ENCODE measurements around the gene DCBLD1. TPM values are rescaled to one million over a fixed set of nuclear protein-coding genes. Genes with fewer than 3 reads are reported as not detected.

The DCBLD1 gene
- total RNA-seq, 2 experiments from 2014 or later = 1.3 to 1.4 TPM

DNA sequence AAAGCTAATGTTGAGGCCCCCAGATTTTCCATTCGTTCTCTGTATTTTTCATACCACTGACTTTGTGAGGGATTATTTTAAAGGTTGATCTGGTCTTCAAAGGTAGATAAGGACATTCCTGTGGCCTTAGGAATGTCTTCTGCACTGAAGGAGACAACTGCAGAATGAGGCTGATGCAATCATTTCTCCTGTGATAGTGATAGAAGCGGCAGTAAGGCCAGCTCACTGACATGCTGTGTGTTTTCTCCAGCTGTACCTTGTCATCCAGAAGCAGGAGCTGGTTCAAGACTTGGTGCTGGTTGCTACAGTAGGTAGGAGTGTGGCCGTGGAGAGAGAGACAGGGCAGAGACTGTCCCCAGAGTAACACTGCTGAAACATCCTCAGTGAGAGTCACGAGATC is 53.8 kb downstream of the DCBLD1 start:
- H3K27me3 Mint-ChIP-seq = peaks cover 15% of the 10 kb centered on the region
- intact Hi-C loops (cut with DNase I, micrococcal nuclease) = no loop called here
- no peak overlapping the region for H3K27ac Mint-ChIP-seq
- H3K4me1 ChIP-seq (ENCODE audit: insufficient read depth, low read length) = no peaks in the 10 kb centered on the region
- H3K36me3 Mint-ChIP-seq (ENCODE audit: low read depth) = no peaks in the 10 kb centered on the region
- POLR2A ChIA-PET = no interaction called here
- no peaks in the 10 kb centered on the region for H3K9me3 ChIP-seq (ENCODE audit: control insufficient read depth in 1 of 2, insufficient read depth in 1 of 2, low read length in 2 of 2)
- no peaks in the 10 kb centered on the region for H3K27me3 ChIP-seq (ENCODE audit: control insufficient read depth in 1 of 2, insufficient read depth in 2 of 2, low read length in 2 of 2)
- no peaks in the 10 kb centered on the region for H3K9me3 Mint-ChIP-seq
- H3K36me3 ChIP-seq (ENCODE audit: insufficient read depth, low read length) = no peaks in the 10 kb centered on the region
- no peak overlapping the region for H3K4me3 Mint-ChIP-seq
- ATAC-seq (ENCODE audit: poor library complexity) = no peak
- TF ChIP-seq, protein P1, sequence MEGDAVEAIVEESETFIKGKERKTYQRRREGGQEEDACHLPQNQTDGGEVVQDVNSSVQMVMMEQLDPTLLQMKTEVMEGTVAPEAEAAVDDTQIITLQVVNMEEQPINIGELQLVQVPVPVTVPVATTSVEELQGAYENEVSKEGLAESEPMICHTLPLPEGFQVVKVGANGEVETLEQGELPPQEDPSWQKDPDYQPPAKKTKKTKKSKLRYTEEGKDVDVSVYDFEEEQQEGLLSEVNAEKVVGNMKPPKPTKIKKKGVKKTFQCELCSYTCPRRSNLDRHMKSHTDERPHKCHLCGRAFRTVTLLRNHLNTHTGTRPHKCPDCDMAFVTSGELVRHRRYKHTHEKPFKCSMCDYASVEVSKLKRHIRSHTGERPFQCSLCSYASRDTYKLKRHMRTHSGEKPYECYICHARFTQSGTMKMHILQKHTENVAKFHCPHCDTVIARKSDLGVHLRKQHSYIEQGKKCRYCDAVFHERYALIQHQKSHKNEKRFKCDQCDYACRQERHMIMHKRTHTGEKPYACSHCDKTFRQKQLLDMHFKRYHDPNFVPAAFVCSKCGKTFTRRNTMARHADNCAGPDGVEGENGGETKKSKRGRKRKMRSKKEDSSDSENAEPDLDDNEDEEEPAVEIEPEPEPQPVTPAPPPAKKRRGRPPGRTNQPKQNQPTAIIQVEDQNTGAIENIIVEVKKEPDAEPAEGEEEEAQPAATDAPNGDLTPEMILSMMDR (IDR thresholded peaks at IDR 0.05) = no peak
- H3K4me1 Mint-ChIP-seq (ENCODE audit: low read depth) = no peaks in the 10 kb centered on the region
- H3K27ac ChIP-seq (ENCODE audit: low read depth in 1 of 2, low read length in 2 of 2) = no peak overlapping the region
- CTCF ChIA-PET = no interaction called here
- DNase-seq = no peak
- no peak overlapping the region for H3K4me3 ChIP-seq (ENCODE audit: low read length)

DNA sequence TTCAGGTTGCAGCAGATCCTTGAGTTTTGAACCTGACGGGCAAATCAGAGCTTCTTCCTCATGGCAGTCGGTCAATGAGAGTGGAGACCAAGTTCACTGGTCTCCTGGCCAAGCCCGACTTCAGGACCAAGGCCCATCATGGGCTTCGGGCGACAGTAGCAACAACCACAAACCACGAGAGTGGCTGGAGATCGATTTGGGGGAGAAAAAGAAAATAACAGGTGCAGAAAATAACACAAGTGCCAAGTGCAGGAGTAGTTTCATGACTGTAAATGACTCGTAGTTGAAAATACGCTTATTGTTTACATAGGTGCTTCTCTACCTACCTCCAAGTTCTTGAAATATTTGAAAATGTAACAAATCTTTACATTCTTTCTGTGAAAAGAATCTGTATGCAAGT is 56.1 kb downstream of the DCBLD1 start:
- CTCF ChIA-PET = no interaction called here
- no peaks in the 10 kb centered on the region for H3K9me3 ChIP-seq (ENCODE audit: control insufficient read depth in 1 of 2, insufficient read depth in 1 of 2, low read length in 2 of 2)
- H3K9me3 Mint-ChIP-seq = no peaks in the 10 kb centered on the region
- peaks cover 15% of the 10 kb centered on the region for H3K27me3 Mint-ChIP-seq
- DNase-seq = no peak
- intact Hi-C loops (cut with DNase I, micrococcal nuclease) = no loop called here
- no peaks in the 10 kb centered on the region for H3K36me3 ChIP-seq (ENCODE audit: insufficient read depth, low read length)
- ATAC-seq (ENCODE audit: poor library complexity) = no peak
- no peaks in the 10 kb centered on the region for H3K27me3 ChIP-seq (ENCODE audit: control insufficient read depth in 1 of 2, insufficient read depth in 2 of 2, low read length in 2 of 2)
- H3K27ac Mint-ChIP-seq = no peak overlapping the region
- POLR2A ChIA-PET = no interaction called here
- H3K4me1 ChIP-seq (ENCODE audit: insufficient read depth, low read length) = no peaks in the 10 kb centered on the region
- no peak overlapping the region for H3K4me3 ChIP-seq (ENCODE audit: low read length)
- no peaks in the 10 kb centered on the region for H3K4me1 Mint-ChIP-seq (ENCODE audit: low read depth)
- no peak overlapping the region for H3K4me3 Mint-ChIP-seq
- TF ChIP-seq, protein P1 (IDR thresholded peaks at IDR 0.05) = no peak
- H3K36me3 Mint-ChIP-seq (ENCODE audit: low read depth) = no peaks in the 10 kb centered on the region
- no peak overlapping the region for H3K27ac ChIP-seq (ENCODE audit: low read depth in 1 of 2, low read length in 2 of 2)

DNA sequence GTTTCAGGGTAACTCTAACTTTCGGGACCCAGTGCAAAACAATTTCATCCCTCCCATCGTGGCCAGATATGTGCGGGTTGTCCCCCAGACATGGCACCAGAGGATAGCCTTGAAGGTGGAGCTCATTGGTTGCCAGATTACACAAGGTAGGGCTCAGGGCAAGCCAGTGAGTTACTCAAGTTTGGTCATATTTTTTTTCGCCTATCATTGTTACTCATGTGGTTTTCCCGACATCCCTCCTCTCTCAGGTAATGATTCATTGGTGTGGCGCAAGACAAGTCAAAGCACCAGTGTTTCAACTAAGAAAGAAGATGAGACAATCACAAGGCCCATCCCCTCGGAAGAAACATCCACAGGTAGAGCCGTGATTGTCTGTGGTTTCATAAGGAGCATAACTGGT is 58.2 kb downstream of the DCBLD1 start:
- TF ChIP-seq, protein P1 (IDR thresholded peaks at IDR 0.05) = no peak
- Mint-ChIP-seq H3K36me3 (ENCODE audit: low read depth) (no peaks in the 10 kb centered on the region), H3K9me3 (no peaks in the 10 kb centered on the region), H3K27ac (no peak overlapping the region), H3K27me3 (peaks cover 15% of the 10 kb centered on the region), H3K4me1 (ENCODE audit: low read depth) (no peaks in the 10 kb centered on the region), H3K4me3 (no peak overlapping the region)
- Histone ChIP-seq H3K27ac (ENCODE audit: low read depth in 1 of 2, low read length in 2 of 2) (no peak overlapping the region), H3K27me3 (ENCODE audit: control insufficient read depth in 1 of 2, insufficient read depth in 2 of 2, low read length in 2 of 2) (no peaks in the 10 kb centered on the region), H3K4me3 (ENCODE audit: low read length) (no peak overlapping the region), H3K4me1 (ENCODE audit: insufficient read depth, low read length) (no peaks in the 10 kb centered on the region), H3K36me3 (ENCODE audit: insufficient read depth, low read length) (no peaks in the 10 kb centered on the region), H3K9me3 (ENCODE audit: control insufficient read depth in 1 of 2, insufficient read depth in 1 of 2, low read length in 2 of 2) (no peaks in the 10 kb centered on the region)
- intact Hi-C loops (cut with DNase I, micrococcal nuclease) = no loop called here
- ChIA-PET POLR2A (no interaction called here), CTCF (no interaction called here)
- DNase-seq (no peak), ATAC-seq (ENCODE audit: poor library complexity) (no peak)
